ENCODE results near the gene FSTL3. TPM values are rescaled to one million over a fixed set of nuclear protein-coding genes. Genes with fewer than 3 reads are reported as not detected.

FSTL3 gene
- total RNA-seq (2016; rRNA removed; fragmentation: Illumina TruSeq; extraction: Trizol) (5.8 and 13.5 TPM in 2 replicates), polyA plus RNA-seq (2011; rRNA removed) (15.6 and 30.9 TPM in 2 replicates), polyA minus RNA-seq (2011; rRNA and poly(A)+ RNA removed; ENCODE audit: low replicate concordance) (28.2 and 70.2 TPM in 2 replicates), Bru-seq, nascent RNA (percentile 51 among the genes with signal in this experiment), BruChase-seq, experiment 1, labeled RNA remaining after a 6-hour chase (percentile 81 among the genes with signal in this experiment), BruChase-seq, experiment 2, labeled RNA remaining after a 2-hour chase (percentile 71 among the genes with signal in this experiment)
- 3.3 and 3.8 TPM in 2 replicates for total RNA-seq (2016; cell fraction: cytosol; rRNA removed; fragmentation: Illumina TruSeq; extraction: Trizol; ENCODE audit: low read depth)
- total RNA-seq (2016; cell fraction: insoluble cytoplasmic fraction; rRNA removed; fragmentation: Illumina TruSeq; extraction: Trizol) = 4.6 and 14.2 TPM in 2 replicates
- 7.0 and 8.2 TPM in 2 replicates for total RNA-seq (2016; cell fraction: membrane; rRNA removed; fragmentation: Illumina TruSeq; extraction: Trizol)
- total RNA-seq (2016; cell fraction: nucleus; rRNA removed; fragmentation: Illumina TruSeq; extraction: Trizol) = 11.9 and 15.2 TPM in 2 replicates
- polyA plus RNA-seq (2011; cell fraction: cytosol; rRNA removed) = 24.5 and 32.7 TPM in 2 replicates
- polyA plus RNA-seq (2011; cell fraction: nucleus; rRNA removed) = 151 and 166 TPM in 2 replicates
- 19.0 and 28.0 TPM in 2 replicates for polyA plus RNA-seq (2012)
- polyA plus RNA-seq (2016; cell fraction: cytosol; fragmentation: Illumina TruSeq; extraction: Trizol; ENCODE audit: low read depth) = 3.1 and 4.0 TPM in 2 replicates
- polyA plus RNA-seq (2016; cell fraction: insoluble cytoplasmic fraction; fragmentation: Illumina TruSeq; extraction: Trizol; ENCODE audit: low read depth) = 6.4 and 7.0 TPM in 2 replicates
- polyA plus RNA-seq (2016; cell fraction: membrane; fragmentation: Illumina TruSeq; extraction: Trizol; ENCODE audit: low read depth) = 5.8 and 6.2 TPM in 2 replicates
- polyA plus RNA-seq (2016; cell fraction: nucleus; fragmentation: Illumina TruSeq; extraction: Trizol; ENCODE audit: insufficient read depth, low read depth) = 30.9 and 40.0 TPM in 2 replicates
- 10.6 and 21.0 TPM in 2 replicates for polyA minus RNA-seq (2011; cell fraction: cytosol; rRNA and poly(A)+ RNA removed)
- polyA minus RNA-seq (2011; cell fraction: nucleus; rRNA and poly(A)+ RNA removed) = 6.8 and 7.9 TPM in 2 replicates
- long read RNA-seq, experiment 1, partial matches to known transcripts = 1 of 9 reads
- long read RNA-seq, experiment 1, other reads (novel, unspliced or antisense) = 4 of 9 reads
- long read RNA-seq, experiment 2, transcript FSTL3-201 (5 exons, 2,542 nt) = major isoform, 27 of 67 reads
- long read RNA-seq, experiment 2, partial matches to known transcripts = 7 of 67 reads
- long read RNA-seq, experiment 2, other reads (novel, unspliced or antisense) = 30 of 67 reads

DNA sequence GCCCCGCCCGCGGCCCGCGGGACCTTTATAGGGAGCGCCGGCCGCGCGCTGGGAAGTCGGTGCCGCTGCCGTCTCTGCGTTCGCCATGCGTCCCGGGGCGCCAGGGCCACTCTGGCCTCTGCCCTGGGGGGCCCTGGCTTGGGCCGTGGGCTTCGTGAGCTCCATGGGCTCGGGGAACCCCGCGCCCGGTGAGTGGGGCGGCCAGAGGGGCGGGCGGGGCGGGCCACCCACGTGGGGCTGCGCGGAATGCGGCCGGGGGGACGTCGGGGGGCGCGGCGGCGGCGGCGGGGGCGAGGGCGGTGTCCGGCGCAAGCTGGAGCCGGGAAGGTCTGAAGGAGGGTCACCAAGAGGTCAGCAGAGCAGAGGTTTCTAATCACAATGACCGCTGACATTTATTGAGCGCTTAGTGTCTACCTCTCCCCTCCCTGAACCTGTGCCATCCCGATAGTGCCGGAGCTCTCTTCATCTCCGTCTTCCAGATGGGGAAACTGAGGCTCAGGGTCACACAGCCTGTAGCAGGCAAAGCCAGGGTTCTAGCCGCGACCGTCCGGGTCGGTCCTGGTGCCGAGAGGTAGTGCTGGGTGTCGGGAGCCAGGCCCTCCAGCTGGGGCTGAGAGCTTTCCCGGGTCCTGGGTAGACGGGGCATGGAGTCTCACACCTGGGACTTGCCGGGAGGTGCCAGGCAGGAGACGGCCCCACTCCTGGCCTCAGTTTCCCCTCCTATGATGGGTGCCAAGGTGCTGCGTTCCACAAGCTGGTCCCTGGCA is at the start of gene FSTL3:
Gene FSTL3, plus strand, starts transcription at position 54 of the 767 bp plus-strand sequence. Its CDS starts 32 bp downstream, at position 86.
- FAIRE-seq = no peak
- peaks cover 75% of the 10 kb centered on the region for H3K4me1 ChIP-seq (ENCODE audit: insufficient read depth, low read length)
- H3K27ac ChIP-seq (ENCODE audit: extremely low read length, insufficient read depth, low read length) = no peak within 1 kb of the TSS
- peak within 1 kb of the TSS; percentile 88 for H3K4me2 ChIP-seq (ENCODE audit: low read depth, low read length)
- H3K9me3 ChIP-seq (ENCODE audit: low read length) = no peaks in the 10 kb centered on the region
- peak within 1 kb of the TSS; percentile 54 to 76 (median 69) for H3K4me3 ChIP-seq (replicated peaks in 1 of 3; ENCODE audit: insufficient read depth in 1 of 3, low read depth in 2 of 3, low read length in 3 of 3)
- H3K27me3 ChIP-seq (ENCODE audit: control insufficient read depth in 1 of 2, insufficient read depth in 2 of 2, low read length in 2 of 2) = peaks cover 0 to 7% of the 10 kb centered on the region in 2 experiments; a peak in 1 of 5 replicates
- CTCF ChIA-PET (ENCODE audit: low intra/inter-chr PET ratio, low total read pairs) = no interaction called here
- H3K9ac ChIP-seq (ENCODE audit: insufficient read depth, low read depth, low read length) = peak within 1 kb of the TSS; percentile 52
- in situ Hi-C loops (cut with HindIII; ENCODE audit: extremely low pct_ligation_motif_present, low pct_unique_long_range_greater_than_20kb) = no loop called here
- no peaks in the 10 kb centered on the region for H3K36me3 ChIP-seq (replicated peaks in 1 of 2; ENCODE audit: control insufficient read depth in 1 of 2, insufficient read depth in 2 of 2, low read length in 2 of 2)
- H4K20me1 ChIP-seq (ENCODE audit: insufficient read depth, low read length) = no peaks in the 10 kb centered on the region
- WGBS (ENCODE audit: low lambda C conversion rate) = 0% methylated on average over 11 of the region's 63 CpGs
- DNase-seq (ENCODE audit: low spot score) = no peak
- POLR2A ChIA-PET = interaction anchor here (1.0 to 5.3 kb wide), 6 partner anchors 13 to 76 kb away, joined by 3 to 27 read pairs (median 7); partner anchors contain the start of genes PALM and RNF126
- no peaks in the 10 kb centered on the region for H3K79me2 ChIP-seq (ENCODE audit: insufficient read depth, low read length)
- BruUV-seq (replicated peaks) = TSS peak; percentile 71
- no peak within 1 kb of the TSS for H2AFZ ChIP-seq (ENCODE audit: low read length)
- intact Hi-C loops (cut with micrococcal nuclease; ENCODE audit: unreplicated experiment) = no loop called here
- ATAC-seq = no peak
- TF ChIP-seq, protein P1, sequence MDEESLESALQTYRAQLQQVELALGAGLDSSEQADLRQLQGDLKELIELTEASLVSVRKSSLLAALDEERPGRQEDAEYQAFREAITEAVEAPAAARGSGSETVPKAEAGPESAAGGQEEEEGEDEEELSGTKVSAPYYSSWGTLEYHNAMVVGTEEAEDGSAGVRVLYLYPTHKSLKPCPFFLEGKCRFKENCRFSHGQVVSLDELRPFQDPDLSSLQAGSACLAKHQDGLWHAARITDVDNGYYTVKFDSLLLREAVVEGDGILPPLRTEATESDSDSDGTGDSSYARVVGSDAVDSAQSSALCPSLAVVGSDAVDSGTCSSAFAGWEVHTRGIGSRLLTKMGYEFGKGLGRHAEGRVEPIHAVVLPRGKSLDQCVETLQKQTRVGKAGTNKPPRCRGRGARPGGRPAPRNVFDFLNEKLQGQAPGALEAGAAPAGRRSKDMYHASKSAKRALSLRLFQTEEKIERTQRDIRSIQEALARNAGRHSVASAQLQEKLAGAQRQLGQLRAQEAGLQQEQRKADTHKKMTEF (CRISPR knock-in tag; IDR thresholded peaks at IDR 0.05) = 0 out of 2 replicates have a peak, but pooled peaks have one; percentile 20
- no peak for TF ChIP-seq DNMT1 (CRISPR knock-in tag; IDR thresholded peaks at IDR 0.05)
- TF ChIP-seq RBM39 (IDR thresholded peaks at IDR 0.05; ENCODE audit: low read depth, low read length, poor library complexity, severe bottlenecking) = no peak
- no peak for TF ChIP-seq ZNF629 (CRISPR knock-in tag; conservative IDR thresholded peaks at IDR 0.05)
- TF ChIP-seq ZNF20 (CRISPR knock-in tag; IDR thresholded peaks at IDR 0.05) = no peak
- no peak for TF ChIP-seq POGZ (CRISPR knock-in tag; IDR thresholded peaks at IDR 0.05)
- TF ChIP-seq, protein P2, sequence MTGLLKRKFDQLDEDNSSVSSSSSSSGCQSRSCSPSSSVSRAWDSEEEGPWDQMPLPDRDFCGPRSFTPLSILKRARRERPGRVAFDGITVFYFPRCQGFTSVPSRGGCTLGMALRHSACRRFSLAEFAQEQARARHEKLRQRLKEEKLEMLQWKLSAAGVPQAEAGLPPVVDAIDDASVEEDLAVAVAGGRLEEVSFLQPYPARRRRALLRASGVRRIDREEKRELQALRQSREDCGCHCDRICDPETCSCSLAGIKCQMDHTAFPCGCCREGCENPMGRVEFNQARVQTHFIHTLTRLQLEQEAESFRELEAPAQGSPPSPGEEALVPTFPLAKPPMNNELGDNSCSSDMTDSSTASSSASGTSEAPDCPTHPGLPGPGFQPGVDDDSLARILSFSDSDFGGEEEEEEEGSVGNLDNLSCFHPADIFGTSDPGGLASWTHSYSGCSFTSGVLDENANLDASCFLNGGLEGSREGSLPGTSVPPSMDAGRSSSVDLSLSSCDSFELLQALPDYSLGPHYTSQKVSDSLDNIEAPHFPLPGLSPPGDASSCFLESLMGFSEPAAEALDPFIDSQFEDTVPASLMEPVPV (CRISPR knock-in tag; IDR thresholded peaks at IDR 0.05) = no peak
- TF ChIP-seq NFYC (CRISPR knock-in tag; IDR thresholded peaks at IDR 0.05) = no peak
- TF ChIP-seq, protein P3, sequence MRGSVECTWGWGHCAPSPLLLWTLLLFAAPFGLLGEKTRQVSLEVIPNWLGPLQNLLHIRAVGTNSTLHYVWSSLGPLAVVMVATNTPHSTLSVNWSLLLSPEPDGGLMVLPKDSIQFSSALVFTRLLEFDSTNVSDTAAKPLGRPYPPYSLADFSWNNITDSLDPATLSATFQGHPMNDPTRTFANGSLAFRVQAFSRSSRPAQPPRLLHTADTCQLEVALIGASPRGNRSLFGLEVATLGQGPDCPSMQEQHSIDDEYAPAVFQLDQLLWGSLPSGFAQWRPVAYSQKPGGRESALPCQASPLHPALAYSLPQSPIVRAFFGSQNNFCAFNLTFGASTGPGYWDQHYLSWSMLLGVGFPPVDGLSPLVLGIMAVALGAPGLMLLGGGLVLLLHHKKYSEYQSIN (CRISPR knock-in tag; IDR thresholded peaks at IDR 0.05; ENCODE audit: borderline replicate concordance) = no peak
- TF ChIP-seq ZNF766 (CRISPR knock-in tag; IDR thresholded peaks at IDR 0.05; ENCODE audit: borderline replicate concordance) = no peak
- TF ChIP-seq SIN3A (IDR thresholded peaks at IDR 0.05; ENCODE audit: borderline replicate concordance, low read depth, low read length) = 0 out of 2 replicates have a peak, but pooled peaks have one; percentile 33
- no peak for TF ChIP-seq ZMYM3 (CRISPR knock-in tag; IDR thresholded peaks at IDR 0.05)
- TF ChIP-seq MZF1 (CRISPR knock-in tag; IDR thresholded peaks at IDR 0.05; ENCODE audit: borderline replicate concordance) = no peak
- no peak for TF ChIP-seq ARID2 (CRISPR knock-in tag; IDR thresholded peaks at IDR 0.05; ENCODE audit: borderline replicate concordance)

Data from HepG2 (cell line).